NT2/D1 (cell line): ENCODE measurements around the gene CLDN8.

ENCODE experiments used
- DNase-seq: peaks from one replicate; pipeline ENCODE4 v3.0.0-alpha.2; 2011; ENCODE audit warnings: low read depth, low spot score
- H3K27me3 ChIP-seq: 2 replicates; pipeline ENCODE4 v1.6.0; 2011; ENCODE audit warnings: mild to moderate bottlenecking; ENCODE audit not compliant: insufficient read length, insufficient read depth
- H3K36me3 ChIP-seq: 2 replicates; pipeline ENCODE4 v1.6.1; 2011; ENCODE audit warnings: mild to moderate bottlenecking, low read length, mixed read lengths; ENCODE audit not compliant: insufficient read depth, insufficient read length
- H3K4me1 ChIP-seq: 2 replicates; pipeline ENCODE4 v1.5.1; 2011; ENCODE audit not compliant: insufficient read depth, insufficient read length
- H3K4me3 ChIP-seq: 2 replicates; pipeline ENCODE4 v1.5.1; 2011; ENCODE audit warnings: low read depth; ENCODE audit not compliant: insufficient read length
- H3K9ac ChIP-seq: 2 replicates; pipeline ENCODE4 v1.6.0; 2011; ENCODE audit warnings: low read depth; ENCODE audit not compliant: insufficient read length
- H3K9me3 ChIP-seq: 2 replicates; pipeline ENCODE4 v1.5.1; 2011; ENCODE audit warnings: mild to moderate bottlenecking, low read length; ENCODE audit not compliant: insufficient read depth
- SUZ12 ChIP-seq: IDR thresholded peaks from 2 replicates; pipeline ENCODE4 v1.6.1; 2011; ENCODE audit not compliant: insufficient read length, insufficient read depth; ENCODE audit errors: extremely low read depth
- YY1 ChIP-seq: IDR thresholded peaks from 2 replicates; pipeline ENCODE4 v1.6.1; 2011; ENCODE audit not compliant: insufficient read length, insufficient read depth
- ZNF274 ChIP-seq: IDR thresholded peaks from 2 replicates; pipeline ENCODE4 v1.6.1; 2011; ENCODE audit warnings: mild to moderate bottlenecking, low read depth, low read length

Gene CLDN8

DNA sequence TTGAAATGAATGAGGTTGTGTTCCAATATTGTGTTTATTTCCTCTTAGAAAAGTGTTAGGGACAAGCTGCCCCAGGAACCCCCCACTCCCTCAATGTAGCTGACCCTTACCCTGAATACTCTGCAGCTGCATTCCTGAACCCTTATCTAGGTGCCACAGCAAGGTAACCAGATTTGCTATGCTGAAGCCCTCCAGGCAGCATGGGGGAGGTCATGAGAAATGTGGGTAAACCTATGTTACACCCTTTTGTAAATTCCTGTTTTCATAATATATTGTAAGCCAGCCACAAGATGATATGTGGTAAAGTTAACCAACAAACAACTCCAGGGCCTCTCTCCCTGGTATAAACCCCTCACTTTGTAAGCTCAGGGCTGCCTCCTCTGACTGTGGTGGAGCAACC, 27.8 kb upstream of the CLDN8 start:
- Histone ChIP-seq H3K4me3 (no peak overlapping the region), H3K4me1 (no peaks in the 10 kb centered on the region), H3K9ac (no peak overlapping the region), H3K27me3 (no peaks in the 10 kb centered on the region), H3K36me3 (no peaks in the 10 kb centered on the region), H3K9me3 (no peaks in the 10 kb centered on the region)
- DNase-seq: no peak
- TF ChIP-seq SUZ12 (no peak), YY1 (no peak), ZNF274 (no peak)

DNA sequence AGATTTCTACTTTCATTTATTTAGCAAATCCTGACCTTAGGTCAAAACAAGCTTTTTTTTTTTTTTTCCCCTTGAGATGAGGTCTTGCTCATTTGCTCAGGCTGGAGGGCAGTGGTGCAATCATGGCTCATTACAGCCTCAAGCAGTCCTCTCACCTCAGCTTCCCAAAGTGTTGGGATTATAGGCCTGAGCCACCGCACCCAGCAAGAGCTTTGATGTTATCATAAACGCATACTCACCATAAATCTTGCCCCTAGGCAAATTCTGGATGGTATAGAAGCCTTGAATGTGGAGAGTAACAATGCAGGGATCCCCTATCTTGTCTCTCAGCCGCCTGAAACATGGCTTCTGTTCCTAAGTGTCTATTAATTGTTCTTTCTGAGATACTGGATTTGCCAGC, 24.8 kb upstream of the CLDN8 start:
- Histone ChIP-seq H3K9ac (no peak overlapping the region), H3K36me3 (no peaks in the 10 kb centered on the region), H3K4me3 (no peak overlapping the region), H3K4me1 (no peaks in the 10 kb centered on the region), H3K9me3 (no peaks in the 10 kb centered on the region), H3K27me3 (no peaks in the 10 kb centered on the region)
- TF ChIP-seq YY1 (no peak), SUZ12 (no peak), ZNF274 (no peak)
- DNase-seq: no peak

DNA sequence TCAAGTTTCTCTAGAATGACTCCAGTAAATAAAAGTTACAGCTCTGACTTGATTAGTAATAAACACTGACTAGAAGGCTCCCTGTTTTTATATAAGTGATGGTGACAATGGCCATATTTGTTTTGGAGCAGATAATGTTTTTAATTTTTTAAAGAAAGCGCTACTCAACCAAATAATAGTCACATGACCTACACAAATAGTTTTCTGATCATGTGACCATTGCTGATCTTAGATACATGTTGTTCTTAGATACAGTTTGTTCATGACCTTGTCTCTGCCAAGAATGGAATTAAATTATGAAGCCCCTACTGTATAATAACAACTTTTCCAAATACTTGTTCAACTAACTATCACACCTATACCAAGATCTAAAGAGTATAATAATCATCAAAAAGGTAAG, 22.3 kb upstream of the CLDN8 start:
- H3K27me3 ChIP-seq: no peaks in the 10 kb centered on the region
- TF ChIP-seq SUZ12 (no peak), ZNF274 (no peak), YY1 (no peak)
- DNase-seq: no peak
- H3K36me3 ChIP-seq: no peaks in the 10 kb centered on the region
- no peak overlapping the region for H3K9ac ChIP-seq
- H3K4me1 ChIP-seq: no peaks in the 10 kb centered on the region
- H3K9me3 ChIP-seq: no peaks in the 10 kb centered on the region
- no peak overlapping the region for H3K4me3 ChIP-seq

DNA sequence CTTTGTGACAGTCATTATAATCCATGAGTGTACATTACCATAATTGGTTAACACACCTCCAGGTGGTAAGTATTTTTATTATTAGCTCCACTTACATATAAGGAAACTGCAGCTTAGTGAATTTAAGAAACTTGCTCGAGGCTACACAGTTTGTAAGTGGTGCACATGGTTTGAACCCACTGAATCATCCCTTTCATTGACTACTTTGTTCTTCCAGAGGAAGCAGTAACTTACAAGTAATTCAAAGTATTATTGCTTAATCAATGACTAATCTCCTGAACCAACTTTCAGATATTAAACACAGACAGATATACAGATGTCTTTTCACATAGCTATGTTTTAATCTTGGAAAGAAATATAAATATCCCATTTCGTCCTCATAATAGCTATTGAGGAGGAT, 18.7 kb upstream of the CLDN8 start:
- no peaks in the 10 kb centered on the region for H3K27me3 ChIP-seq
- H3K4me1 ChIP-seq: no peaks in the 10 kb centered on the region

DNA sequence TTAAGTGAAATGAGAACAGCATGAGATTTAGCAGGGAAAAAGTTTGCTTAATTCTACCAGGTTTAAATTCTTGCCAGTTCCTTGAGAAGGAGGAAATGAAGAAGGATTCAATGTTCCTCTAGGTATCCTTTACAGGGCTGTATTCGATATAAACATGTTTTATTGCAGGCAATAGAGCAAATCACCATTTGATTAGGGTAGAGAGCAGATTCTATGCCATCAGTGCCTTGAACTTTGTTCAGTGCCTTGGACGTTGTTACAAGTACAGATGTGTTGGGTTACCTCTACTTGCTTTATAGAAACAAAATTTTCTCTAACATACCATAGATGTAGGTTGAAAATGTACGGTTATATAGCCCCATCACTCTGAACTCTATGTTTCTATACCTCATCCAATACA, 18.2 kb upstream of the CLDN8 start:
- no peaks in the 10 kb centered on the region for H3K9me3 ChIP-seq
- no peak overlapping the region for H3K9ac ChIP-seq
- no peaks in the 10 kb centered on the region for H3K36me3 ChIP-seq
- H3K27me3 ChIP-seq: no peaks in the 10 kb centered on the region
- TF ChIP-seq ZNF274 (no peak), YY1 (no peak), SUZ12 (no peak)
- no peaks in the 10 kb centered on the region for H3K4me1 ChIP-seq
- no peak overlapping the region for H3K4me3 ChIP-seq
- no peak for DNase-seq

More for the DNA sequence above, 18.7 kb upstream of the CLDN8 start:
- TF ChIP-seq ZNF274 (no peak), SUZ12 (no peak), YY1 (no peak)
- no peak overlapping the region for H3K9ac ChIP-seq
- no peak overlapping the region for H3K4me3 ChIP-seq
- no peaks in the 10 kb centered on the region for H3K9me3 ChIP-seq
- DNase-seq: no peak
- no peaks in the 10 kb centered on the region for H3K36me3 ChIP-seq

DNA sequence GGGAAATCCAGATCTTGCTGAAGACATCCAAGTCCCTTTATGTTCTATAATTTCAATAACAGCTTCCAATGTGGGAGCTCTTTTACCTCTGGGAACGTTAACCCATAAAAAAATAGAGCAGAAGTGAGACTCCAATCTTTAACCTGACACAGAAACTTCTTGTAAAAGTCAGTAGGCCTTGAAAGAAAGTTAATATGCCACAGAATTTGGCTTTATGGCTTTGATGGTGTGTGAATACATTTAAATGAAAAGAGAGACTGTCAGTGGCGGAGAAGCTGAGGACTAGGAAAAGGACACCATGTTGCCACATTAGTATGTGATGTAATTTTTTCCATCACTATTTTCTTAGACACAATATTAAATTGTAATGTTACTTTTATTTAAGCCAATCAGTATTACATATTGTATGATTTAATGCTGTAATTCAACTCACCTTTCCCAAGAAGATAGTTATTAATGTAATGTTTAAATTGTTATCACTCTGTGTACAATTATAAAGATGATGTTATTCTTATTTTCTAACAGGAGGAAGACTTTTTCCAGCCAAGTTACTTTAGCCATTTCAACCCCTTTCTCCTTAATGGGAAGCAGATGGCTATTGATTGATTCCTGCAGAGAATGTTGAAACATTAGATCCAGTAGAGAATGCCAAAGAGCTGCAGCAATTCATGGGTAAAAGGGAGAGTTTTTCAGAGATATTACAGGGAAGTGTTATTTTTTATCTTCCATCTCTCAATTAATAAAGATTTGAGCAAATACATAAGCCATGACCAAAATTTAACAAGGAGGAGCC, 17.5 kb upstream of the CLDN8 start:
- Histone ChIP-seq H3K27me3 (no peaks in the 10 kb centered on the region), H3K4me3 (no peak overlapping the region), H3K4me1 (no peaks in the 10 kb centered on the region), H3K36me3 (no peaks in the 10 kb centered on the region), H3K9ac (no peak overlapping the region), H3K9me3 (no peaks in the 10 kb centered on the region)
- no peak for DNase-seq
- TF ChIP-seq SUZ12 (no peak), YY1 (no peak), ZNF274 (no peak)

DNA sequence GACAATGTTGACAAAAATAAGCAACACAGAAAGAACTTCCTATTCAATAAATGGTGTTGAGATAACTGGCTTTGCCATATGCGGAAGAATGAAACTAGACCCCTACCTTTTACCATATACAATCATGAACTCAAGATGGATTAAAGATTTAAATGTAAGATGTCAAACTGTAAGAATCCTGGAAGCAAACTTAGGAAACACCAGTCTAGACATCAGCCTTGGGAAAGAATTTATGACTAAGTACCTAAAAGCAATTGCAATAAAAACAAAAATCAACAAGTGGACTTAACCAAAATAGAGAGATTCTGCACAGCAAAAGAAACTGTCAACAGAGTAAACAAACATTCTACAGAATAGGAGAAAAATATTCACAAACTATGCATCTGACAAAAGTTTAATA, 16.1 kb upstream of the CLDN8 start:
- H3K4me1 ChIP-seq: no peaks in the 10 kb centered on the region
- H3K9me3 ChIP-seq: no peaks in the 10 kb centered on the region
- no peaks in the 10 kb centered on the region for H3K27me3 ChIP-seq
- no peak overlapping the region for H3K4me3 ChIP-seq
- no peak for DNase-seq
- H3K9ac ChIP-seq: no peak overlapping the region
- H3K36me3 ChIP-seq: no peaks in the 10 kb centered on the region
- TF ChIP-seq ZNF274 (no peak), SUZ12 (no peak), YY1 (no peak)
